DMS 273 (cell line): ENCODE data around the gene HHEX.
A peak's percentile ranks its signal among the peaks of the same experiment; 100 is the strongest.

ENCODE experiments used
- DNase-seq: peaks from one replicate; lab custom pipeline; 2025; ENCODE audit not compliant: unreplicated experiment; lab: John Stamatoyannopoulos, UW

Gene HHEX

GRCh38 chr10:92692697-92693533, 3.2 kb downstream of the HHEX start:
- DNase-seq = no peak

GRCh38 chr10:92693534-92693893, 3.8 kb downstream of the HHEX start:
- no peak for DNase-seq

- DNase-seq = no peak
Observed at GRCh38 chr10:92695679-92696605, 6.2 kb downstream of the HHEX start.

- DNase-seq = no peak
Observed at GRCh38 chr10:92696606-92697383, 7.0 kb downstream of the HHEX start.

- DNase-seq = no peak
Observed at GRCh38 chr10:92697663-92698511, 8.1 kb downstream of the HHEX start.

GRCh38 chr10:92699193-92699517, 9.4 kb downstream of the HHEX start:
- DNase-seq = no peak

GRCh38 chr10:92699518-92700381, 10.0 kb downstream of the HHEX start:
- DNase-seq = peak; percentile 61

GRCh38 chr10:92702301-92702916, 12.7 kb downstream of the HHEX start:
- DNase-seq = no peak

- no peak for DNase-seq
Observed at GRCh38 chr10:92712016-92712889, 22.5 kb downstream of the HHEX start.

GRCh38 chr10:92714152-92714845, 24.5 kb downstream of the HHEX start:
- DNase-seq = no peak

- no peak for DNase-seq
Observed at GRCh38 chr10:92714872-92715271, 25.1 kb downstream of the HHEX start.

GRCh38 chr10:92719991-92720830, 30.5 kb downstream of the HHEX start:
- no peak for DNase-seq

GRCh38 chr10:92720831-92721165, 31.0 kb downstream of the HHEX start:
- DNase-seq = no peak

GRCh38 chr10:92722349-92722748, 32.6 kb downstream of the HHEX start:
- no peak for DNase-seq

GRCh38 chr10:92727141-92727540, 37.4 kb downstream of the HHEX start:
- no peak for DNase-seq

GRCh38 chr10:92727550-92727949, 37.8 kb downstream of the HHEX start:
- DNase-seq = no peak

- DNase-seq = no peak
Observed at GRCh38 chr10:92729886-92730285, 40.1 kb downstream of the HHEX start.
